CD14-positive monocyte (primary cell): ENCODE data around the gene CNTNAP5. TPM values are rescaled to one million over a fixed set of nuclear protein-coding genes. Genes with fewer than 3 reads are reported as not detected.

Experiments
- DNase-seq, 3 donors: peaks; one replicate each; pipeline ENCODE4 v3.0.0-alpha.2; 2011 to 2022
- H2AFZ ChIP-seq: 2 replicates; pipeline ENCODE4 v1.6.0; 2012; ENCODE audit warnings: mild to moderate bottlenecking, low read depth, low read length, inconsistent platforms; ENCODE audit not compliant: insufficient read depth, poor library complexity, severe bottlenecking
- H3K27ac ChIP-seq, 2 donors: 1 replicate in 1 of 2; 2 replicates in 1 of 2; pipeline ENCODE4 v1.5.1; 2012 to 2013; ENCODE audit warnings: low read length in 2 of 2, control low read depth in 1 of 2, inconsistent platforms in 1 of 2, low read depth in 1 of 2, mild to moderate bottlenecking in 1 of 2
- H3K27me3 ChIP-seq, 2 donors: one replicate each; pipeline versions ENCODE4 v1.6.0 to v1.6.1; 2011 to 2013; ENCODE audit warnings: low read length in 2 of 2; ENCODE audit not compliant: control insufficient read depth in 2 of 2, insufficient read depth in 2 of 2
- H3K36me3 ChIP-seq, 2 donors: replicated peaks in 1 of 2; 1 replicate in 1 of 2; 2 replicates in 1 of 2; pipeline versions ENCODE4 v1.5.1 to v1.6.1; 2012 to 2013; ENCODE audit warnings: low read length in 2 of 2, control low read depth in 1 of 2, inconsistent platforms in 1 of 2, mild to moderate bottlenecking in 1 of 2; ENCODE audit not compliant: insufficient read depth in 2 of 2, control insufficient read depth in 1 of 2
- H3K4me1 ChIP-seq, 2 donors: 1 replicate in 1 of 2; 2 replicates in 1 of 2; pipeline versions ENCODE4 v1.5.1 to v1.6.1; 2012 to 2013; ENCODE audit warnings: low read length in 2 of 2, control low read depth in 1 of 2, inconsistent platforms in 1 of 2, mild to moderate bottlenecking in 1 of 2, moderate library complexity in 1 of 2; ENCODE audit not compliant: insufficient read depth in 2 of 2, control insufficient read depth in 1 of 2
- H3K4me2 ChIP-seq: replicated peaks from 2 replicates; pipeline ENCODE3; 2012; ENCODE audit warnings: low read length, moderate library complexity, mild to moderate bottlenecking; ENCODE audit not compliant: poor library complexity, severe bottlenecking; ENCODE audit errors: extremely low read depth
- H3K4me3 ChIP-seq, 3 experiments: fragments of 200-600 bp in 1 of 3; sonication (generic) in 1 of 3; replicated peaks in 1 of 3; 1 replicate in 2 of 3; 2 replicates in 1 of 3; pipeline ENCODE4 v1.5.1; 2011 to 2013; ENCODE audit warnings: low read length in 3 of 3, mild to moderate bottlenecking in 3 of 3, control low read depth in 2 of 3, low read depth in 2 of 3, inconsistent platforms in 1 of 3, moderate library complexity in 1 of 3
- H3K79me2 ChIP-seq: 2 replicates; pipeline ENCODE4 v1.6.0; 2012; ENCODE audit warnings: mild to moderate bottlenecking, control low read depth, inconsistent platforms, low read length, moderate library complexity; ENCODE audit not compliant: insufficient read depth
- H3K9ac ChIP-seq: 2 replicates; pipeline ENCODE4 v1.6.0; 2017; ENCODE audit warnings: low read length, mild to moderate bottlenecking; ENCODE audit not compliant: insufficient read depth, poor library complexity, severe bottlenecking
- H3K9me3 ChIP-seq, 2 donors: replicated peaks in 1 of 2; 1 replicate in 1 of 2; 2 replicates in 1 of 2; pipeline versions ENCODE4 v1.5.1 to v1.6.1; 2012 to 2013; ENCODE audit warnings: low read length in 2 of 2, control low read depth in 1 of 2; ENCODE audit not compliant: control insufficient read depth in 1 of 2, insufficient read depth in 1 of 2
- H4K20me1 ChIP-seq: 2 replicates; pipeline ENCODE4 v1.6.0; 2012; ENCODE audit warnings: mild to moderate bottlenecking, low read length, control low read depth, moderate library complexity; ENCODE audit not compliant: insufficient read depth
- H3K27ac Mint-ChIP-seq, 7 donors: one replicate each; pipeline ENCODE4 v1.8.0; 2020; ENCODE audit warnings: mild to moderate bottlenecking in 7 of 7, mixed read lengths in 7 of 7, moderate library complexity in 6 of 7, inconsistent platforms in 2 of 7
- H3K27me3 Mint-ChIP-seq, 3 donors: one replicate each; pipeline ENCODE4 v1.8.0; 2021 to 2022; ENCODE audit warnings: low read depth in 3 of 3, mild to moderate bottlenecking in 3 of 3, mixed read lengths in 3 of 3, moderate library complexity in 3 of 3, inconsistent platforms in 1 of 3
- H3K36me3 Mint-ChIP-seq, 2 donors: one replicate each; pipeline ENCODE4 v1.8.0; 2020; ENCODE audit warnings: mixed read lengths in 2 of 2, inconsistent platforms in 1 of 2, mild to moderate bottlenecking in 1 of 2
- H3K4me1 Mint-ChIP-seq: one replicate; pipeline ENCODE4 v1.8.0; 2020; ENCODE audit warnings: mild to moderate bottlenecking, mixed read lengths
- H3K4me3 Mint-ChIP-seq, 2 donors: one replicate each; pipeline ENCODE4 v1.8.0; 2020; ENCODE audit warnings: mild to moderate bottlenecking in 2 of 2, mixed read lengths in 2 of 2, moderate library complexity in 1 of 2
- H3K9me3 Mint-ChIP-seq, 7 donors: one replicate each; pipeline ENCODE4 v1.8.0; 2020 to 2022; ENCODE audit warnings: mixed read lengths in 7 of 7, mild to moderate bottlenecking in 6 of 7, moderate library complexity in 6 of 7, inconsistent platforms in 2 of 7
- CTCF ChIP-seq: fragments of 200-600 bp; IDR thresholded peaks from one replicate; pipeline ENCODE4 v1.8.0; 2022; ENCODE audit warnings: antibody characterized with exemption, mild to moderate bottlenecking
- WGBS: methylation state at CpG from one replicate; pipeline ENCODE4 v1.1.5; 2013; ENCODE audit warnings: missing lambda C conversion rate; ENCODE audit not compliant: insufficient coverage; 5-methylcytosine and 5-hydroxymethylcytosine counted together
- intact Hi-C, 2 donors: fragments of 100-400 bp; cut with micrococcal nuclease; formaldehyde crosslinking; loops; one replicate each; pipeline versions ENCODE4 v1.15.0 to v1.15.1; 2023
- polyA plus RNA-seq, 3 donors: library from polyadenylated mRNA; depleted of rRNA in 1 of 3; unstranded in 2 of 3; stranded (reverse) in 1 of 3; fragments of 300-500 nt in 2 of 3; fragments of >200 nt in 1 of 3; fragmentation: Illumina TruSeq in 2 of 3; gene quantifications; 1 replicate in 2 of 3; 2 replicates in 1 of 3; pipeline ENCODE4 v1.2.3, GENCODE V29; 2012 to 2021

CNTNAP5 gene
- polyA plus RNA-seq, 3 donors, result not detected

GRCh38 chr2:124663645-124663997 lies 638.5 kb downstream of the CNTNAP5 start:
- Histone ChIP-seq H4K20me1 (no peaks in the 10 kb centered on the region), H3K4me2 (no peak overlapping the region), H3K9ac (no peak overlapping the region), H2AFZ (no peak overlapping the region), H3K4me1 (no peaks in the 10 kb centered on the region), H3K27me3 (no peaks in the 10 kb centered on the region), H3K27ac (no peak overlapping the region), H3K36me3 (no peaks in the 10 kb centered on the region), H3K79me2 (no peaks in the 10 kb centered on the region), H3K9me3 (peaks cover 0 to 6% of the 10 kb centered on the region in 2 donors), H3K4me3 (no peak overlapping the region)
- peaks cover 0 to 2% (median 0%) of the 10 kb centered on the region in 3 donors for H3K27me3 Mint-ChIP-seq
- no peak for TF ChIP-seq CTCF
- H3K36me3 Mint-ChIP-seq, result no peaks in the 10 kb centered on the region
- no peak overlapping the region for H3K27ac Mint-ChIP-seq
- no peaks in the 10 kb centered on the region for H3K4me1 Mint-ChIP-seq
- no peak overlapping the region for H3K4me3 Mint-ChIP-seq
- DNase-seq, result no peak
- intact Hi-C loops, result no loop called here
- peaks cover 0 to 4% (median 0%) of the 10 kb centered on the region in 7 donors for H3K9me3 Mint-ChIP-seq

DNA sequence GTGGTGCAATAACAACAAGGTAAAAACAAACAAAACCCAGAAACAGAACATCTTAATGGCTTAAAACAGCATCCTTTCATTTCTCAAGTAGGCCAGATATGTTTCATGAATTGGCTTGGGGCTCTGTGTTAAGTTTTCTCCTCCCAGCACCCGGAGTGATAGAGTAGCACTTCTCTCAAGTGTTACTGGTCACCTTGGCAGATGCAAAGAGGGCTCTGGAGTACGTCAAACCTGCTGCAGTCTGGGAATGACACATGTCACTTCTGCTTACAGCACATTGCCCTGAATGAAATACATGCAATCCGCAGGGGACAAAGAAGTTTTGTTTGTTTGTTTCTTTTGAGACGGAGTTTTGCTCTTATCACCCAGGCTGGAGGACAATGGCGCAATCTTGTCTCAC lies 639.3 kb downstream of the CNTNAP5 start:
- no peak overlapping the region for H3K9ac ChIP-seq
- no peak overlapping the region for H3K27ac ChIP-seq
- Mint-ChIP-seq H3K4me1 (no peaks in the 10 kb centered on the region), H3K36me3 (no peaks in the 10 kb centered on the region), H3K9me3 (peaks cover 0 to 4% (median 0%) of the 10 kb centered on the region in 7 donors), H3K4me3 (no peak overlapping the region), H3K27ac (no peak overlapping the region), H3K27me3 (peaks cover 0 to 2% (median 0%) of the 10 kb centered on the region in 3 donors)
- 87% methylated on average over 2 of the region's 5 CpGs for WGBS
- H3K4me2 ChIP-seq, result no peak overlapping the region
- no peak overlapping the region for H3K4me3 ChIP-seq
- H4K20me1 ChIP-seq, result no peaks in the 10 kb centered on the region
- no peak overlapping the region for H2AFZ ChIP-seq
- intact Hi-C loops, result no loop called here
- no peaks in the 10 kb centered on the region for H3K4me1 ChIP-seq
- peaks cover 0 to 6% of the 10 kb centered on the region in 2 donors for H3K9me3 ChIP-seq
- TF ChIP-seq CTCF, result no peak
- no peaks in the 10 kb centered on the region for H3K79me2 ChIP-seq
- no peaks in the 10 kb centered on the region for H3K27me3 ChIP-seq
- no peak for DNase-seq
- H3K36me3 ChIP-seq, result no peaks in the 10 kb centered on the region
